ENCODE measurements around the gene VEGFA.

The VEGFA gene

GRCh38 chr6:43806043-43806757 lies 36.2 kb downstream of the VEGFA start:
- Histone ChIP-seq H3K4me3 (ENCODE audit: low read length) (no peak overlapping the region), H3K9me3 (ENCODE audit: control insufficient read depth, insufficient read depth, low read length) (no peaks in the 10 kb centered on the region), H3K27ac (ENCODE audit: low read length) (no peak overlapping the region), H3K36me3 (ENCODE audit: control insufficient read depth, insufficient read depth, low read length) (no peaks in the 10 kb centered on the region), H3K27me3 (ENCODE audit: control insufficient read depth, insufficient read depth, low read length) (no peaks in the 10 kb centered on the region), H3K4me1 (ENCODE audit: control insufficient read depth, insufficient read depth, low read length) (no peaks in the 10 kb centered on the region)
- DNase-seq (ENCODE audit: low read depth, low spot score): no peak
- WGBS (ENCODE audit: insufficient coverage, insufficient read length): no CpG with 5 or more reads among the region's 9 CpGs

GRCh38 chr6:43806758-43807227 lies 36.8 kb downstream of the VEGFA start:
- no CpG with 5 or more reads among the region's 5 CpGs for WGBS (ENCODE audit: insufficient coverage, insufficient read length)
- no peaks in the 10 kb centered on the region for H3K27me3 ChIP-seq (ENCODE audit: control insufficient read depth, insufficient read depth, low read length)
- no peaks in the 10 kb centered on the region for H3K9me3 ChIP-seq (ENCODE audit: control insufficient read depth, insufficient read depth, low read length)
- H3K27ac ChIP-seq (ENCODE audit: low read length): no peak overlapping the region
- H3K36me3 ChIP-seq (ENCODE audit: control insufficient read depth, insufficient read depth, low read length): no peaks in the 10 kb centered on the region
- no peak overlapping the region for H3K4me3 ChIP-seq (ENCODE audit: low read length)
- H3K4me1 ChIP-seq (ENCODE audit: control insufficient read depth, insufficient read depth, low read length): no peaks in the 10 kb centered on the region
- no peak for DNase-seq (ENCODE audit: low read depth, low spot score)

GRCh38 chr6:43807228-43808061 lies 37.4 kb downstream of the VEGFA start:
- no peak for DNase-seq (ENCODE audit: low read depth, low spot score)
- Histone ChIP-seq H3K27ac (ENCODE audit: low read length) (no peak overlapping the region), H3K36me3 (ENCODE audit: control insufficient read depth, insufficient read depth, low read length) (no peaks in the 10 kb centered on the region), H3K9me3 (ENCODE audit: control insufficient read depth, insufficient read depth, low read length) (no peaks in the 10 kb centered on the region), H3K4me3 (ENCODE audit: low read length) (no peak overlapping the region), H3K4me1 (ENCODE audit: control insufficient read depth, insufficient read depth, low read length) (no peaks in the 10 kb centered on the region), H3K27me3 (ENCODE audit: control insufficient read depth, insufficient read depth, low read length) (no peaks in the 10 kb centered on the region)
- WGBS (ENCODE audit: insufficient coverage, insufficient read length): no CpG with 5 or more reads among the region's 11 CpGs

GRCh38 chr6:43808412-43808811 lies 38.4 kb downstream of the VEGFA start:
- H3K36me3 ChIP-seq (ENCODE audit: control insufficient read depth, insufficient read depth, low read length): no peaks in the 10 kb centered on the region
- no peak overlapping the region for H3K4me3 ChIP-seq (ENCODE audit: low read length)
- no peak for DNase-seq (ENCODE audit: low read depth, low spot score)
- no CpG with 5 or more reads among the region's 7 CpGs for WGBS (ENCODE audit: insufficient coverage, insufficient read length)
- H3K27ac ChIP-seq (ENCODE audit: low read length): no peak overlapping the region
- H3K9me3 ChIP-seq (ENCODE audit: control insufficient read depth, insufficient read depth, low read length): no peaks in the 10 kb centered on the region
- no peaks in the 10 kb centered on the region for H3K4me1 ChIP-seq (ENCODE audit: control insufficient read depth, insufficient read depth, low read length)
- H3K27me3 ChIP-seq (ENCODE audit: control insufficient read depth, insufficient read depth, low read length): no peaks in the 10 kb centered on the region

GRCh38 chr6:43809417-43810305 lies 39.6 kb downstream of the VEGFA start:
- H3K9me3 ChIP-seq (ENCODE audit: control insufficient read depth, insufficient read depth, low read length): no peaks in the 10 kb centered on the region
- no peak for DNase-seq (ENCODE audit: low read depth, low spot score)
- H3K27ac ChIP-seq (ENCODE audit: low read length): no peak overlapping the region
- WGBS (ENCODE audit: insufficient coverage, insufficient read length): no CpG with 5 or more reads among the region's 14 CpGs
- H3K4me3 ChIP-seq (ENCODE audit: low read length): no peak overlapping the region
- H3K27me3 ChIP-seq (ENCODE audit: control insufficient read depth, insufficient read depth, low read length): no peaks in the 10 kb centered on the region
- no peaks in the 10 kb centered on the region for H3K36me3 ChIP-seq (ENCODE audit: control insufficient read depth, insufficient read depth, low read length)
- H3K4me1 ChIP-seq (ENCODE audit: control insufficient read depth, insufficient read depth, low read length): no peaks in the 10 kb centered on the region

- no peaks in the 10 kb centered on the region for H3K4me1 ChIP-seq (ENCODE audit: control insufficient read depth, insufficient read depth, low read length)
- H3K27ac ChIP-seq (ENCODE audit: low read length): no peak overlapping the region
- no CpG with 5 or more reads among the region's 6 CpGs for WGBS (ENCODE audit: insufficient coverage, insufficient read length)
- no peaks in the 10 kb centered on the region for H3K9me3 ChIP-seq (ENCODE audit: control insufficient read depth, insufficient read depth, low read length)
- H3K4me3 ChIP-seq (ENCODE audit: low read length): no peak overlapping the region
- no peaks in the 10 kb centered on the region for H3K36me3 ChIP-seq (ENCODE audit: control insufficient read depth, insufficient read depth, low read length)
- no peaks in the 10 kb centered on the region for H3K27me3 ChIP-seq (ENCODE audit: control insufficient read depth, insufficient read depth, low read length)
- no peak for DNase-seq (ENCODE audit: low read depth, low spot score)
Observed at GRCh38 chr6:43810965-43811732, 41.1 kb downstream of the VEGFA start.

- Histone ChIP-seq H3K9me3 (ENCODE audit: control insufficient read depth, insufficient read depth, low read length) (no peaks in the 10 kb centered on the region), H3K36me3 (ENCODE audit: control insufficient read depth, insufficient read depth, low read length) (no peaks in the 10 kb centered on the region), H3K4me1 (ENCODE audit: control insufficient read depth, insufficient read depth, low read length) (no peaks in the 10 kb centered on the region), H3K27me3 (ENCODE audit: control insufficient read depth, insufficient read depth, low read length) (no peaks in the 10 kb centered on the region), H3K4me3 (ENCODE audit: low read length) (no peak overlapping the region), H3K27ac (ENCODE audit: low read length) (no peak overlapping the region)
- 100% methylated on average over 1 of the region's 2 CpGs for WGBS (ENCODE audit: insufficient coverage, insufficient read length)
- DNase-seq (ENCODE audit: low read depth, low spot score): no peak
Observed at GRCh38 chr6:43811733-43812099, 41.7 kb downstream of the VEGFA start.

- Histone ChIP-seq H3K27me3 (ENCODE audit: control insufficient read depth, insufficient read depth, low read length) (no peaks in the 10 kb centered on the region), H3K36me3 (ENCODE audit: control insufficient read depth, insufficient read depth, low read length) (no peaks in the 10 kb centered on the region), H3K27ac (ENCODE audit: low read length) (no peak overlapping the region), H3K4me1 (ENCODE audit: control insufficient read depth, insufficient read depth, low read length) (no peaks in the 10 kb centered on the region), H3K9me3 (ENCODE audit: control insufficient read depth, insufficient read depth, low read length) (no peaks in the 10 kb centered on the region), H3K4me3 (ENCODE audit: low read length) (no peak overlapping the region)
- DNase-seq (ENCODE audit: low read depth, low spot score): no peak
- no CpG with 5 or more reads among the region's 8 CpGs for WGBS (ENCODE audit: insufficient coverage, insufficient read length)
Observed at GRCh38 chr6:43812850-43813578, 43.0 kb downstream of the VEGFA start.

- no peaks in the 10 kb centered on the region for H3K36me3 ChIP-seq (ENCODE audit: control insufficient read depth, insufficient read depth, low read length)
- H3K9me3 ChIP-seq (ENCODE audit: control insufficient read depth, insufficient read depth, low read length): no peaks in the 10 kb centered on the region
- no peak overlapping the region for H3K4me3 ChIP-seq (ENCODE audit: low read length)
- no CpG with 5 or more reads among the region's 1 CpG for WGBS (ENCODE audit: insufficient coverage, insufficient read length)
- H3K27ac ChIP-seq (ENCODE audit: low read length): no peak overlapping the region
- no peaks in the 10 kb centered on the region for H3K27me3 ChIP-seq (ENCODE audit: control insufficient read depth, insufficient read depth, low read length)
- H3K4me1 ChIP-seq (ENCODE audit: control insufficient read depth, insufficient read depth, low read length): no peaks in the 10 kb centered on the region
- no peak for DNase-seq (ENCODE audit: low read depth, low spot score)
Observed at GRCh38 chr6:43814111-43814510, 44.1 kb downstream of the VEGFA start.

Data from iPS DF 6.9 (cell line).